ENCODE data around the gene HLA-DPA1.

Gene HLA-DPA1

DNA sequence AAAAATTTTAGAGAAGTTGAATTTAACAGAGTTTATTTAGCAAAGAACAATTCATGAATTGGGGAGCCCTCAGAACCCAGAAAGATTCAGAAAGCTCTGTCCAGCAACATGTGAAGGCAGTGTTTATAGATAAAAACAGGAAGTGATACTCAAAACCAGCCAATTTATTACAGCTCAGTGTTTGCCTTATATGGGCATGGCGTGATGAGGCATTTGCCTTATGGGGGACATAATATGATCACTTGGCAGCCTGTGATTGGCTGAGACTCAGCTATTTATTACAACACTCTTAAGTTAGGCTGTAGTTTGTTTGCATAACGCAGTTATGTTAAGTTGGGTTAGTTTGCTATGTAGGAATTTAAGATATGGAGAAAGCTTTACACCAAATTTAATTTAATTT is 11.5 kb downstream of the HLA-DPA1 start:
- no peak for DNase-seq

DNA sequence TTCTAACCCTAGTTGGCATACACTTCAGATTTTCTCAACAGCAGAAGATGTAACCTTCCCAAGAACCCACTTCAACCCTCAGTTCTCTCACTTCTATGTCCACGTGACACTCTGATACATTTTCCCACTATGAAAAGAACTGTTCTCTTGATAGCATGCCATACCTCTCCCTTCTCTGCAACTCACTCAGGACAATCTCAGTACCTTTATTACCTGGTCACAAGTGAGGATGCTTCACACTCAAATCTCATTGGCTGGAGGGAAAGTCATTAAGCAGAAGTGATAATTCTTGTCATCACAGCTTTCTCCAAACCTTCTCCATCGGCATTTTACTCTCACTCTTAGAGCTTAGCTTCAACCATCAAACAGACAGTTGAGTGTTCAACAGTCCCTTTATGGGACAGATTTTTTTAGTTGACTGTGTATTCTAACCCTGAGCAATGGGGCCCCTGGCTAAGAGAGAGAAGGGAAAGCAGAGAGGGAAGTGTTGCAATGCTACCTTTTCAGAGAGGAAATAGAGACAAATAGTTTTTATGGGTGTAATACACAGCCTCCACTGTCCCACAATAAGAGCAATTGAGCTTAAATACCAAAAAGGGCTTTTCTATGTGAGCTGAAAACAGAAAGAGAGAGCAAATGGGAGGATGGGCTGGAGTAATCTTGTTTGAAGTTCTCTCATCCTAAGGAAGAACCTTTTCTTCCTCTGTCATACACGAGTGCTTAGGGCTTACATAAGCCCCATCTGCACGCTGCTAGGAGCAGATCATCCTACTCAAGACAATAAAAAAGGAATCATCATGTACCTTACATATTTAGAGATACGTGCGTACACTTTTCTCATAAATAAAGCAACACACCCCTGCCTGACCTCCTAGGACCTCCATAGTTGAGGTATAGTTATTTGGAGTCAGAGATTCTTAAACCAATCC is 16.0 kb downstream of the HLA-DPA1 start:
- DNase-seq, result no peak

DNA sequence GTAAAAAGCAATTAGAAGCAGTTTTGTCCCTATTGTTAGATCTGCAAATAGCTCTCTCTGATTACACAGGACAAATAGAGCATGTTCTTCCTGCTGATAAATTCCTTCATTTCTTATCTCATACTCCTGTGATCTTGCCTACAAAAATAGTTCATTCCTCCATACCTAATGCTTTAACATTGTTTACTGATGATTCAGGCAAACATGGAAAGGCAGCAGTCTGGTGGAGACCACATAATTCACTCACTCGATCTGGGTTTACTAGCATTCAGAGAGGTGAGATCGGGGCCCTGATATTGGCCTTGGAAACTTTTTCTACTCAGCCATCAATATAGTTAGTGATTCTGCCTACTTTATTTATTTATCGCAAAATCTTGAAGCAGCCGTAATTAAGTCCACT is 20.2 kb downstream of the HLA-DPA1 start:
- DNase-seq, result no peak

DNA sequence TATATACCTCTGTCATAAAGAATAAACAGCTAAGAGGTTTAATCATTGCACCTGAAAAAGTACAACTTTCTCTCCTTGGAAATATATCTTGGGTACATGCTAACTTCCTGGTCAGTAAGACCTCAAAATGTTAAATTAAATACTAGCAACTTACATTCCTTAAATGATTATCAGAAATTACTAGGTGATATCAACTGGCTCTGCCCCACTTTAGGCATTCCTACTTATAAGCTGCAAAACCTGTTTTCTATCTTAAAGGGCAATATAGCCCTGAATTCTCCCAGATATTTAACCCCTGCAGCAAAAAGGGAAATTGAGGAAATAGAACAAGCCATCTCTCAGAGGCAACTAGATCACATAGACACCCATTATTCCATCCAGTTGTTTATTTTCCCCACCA is 20.8 kb downstream of the HLA-DPA1 start:
- no peak for DNase-seq

DNA sequence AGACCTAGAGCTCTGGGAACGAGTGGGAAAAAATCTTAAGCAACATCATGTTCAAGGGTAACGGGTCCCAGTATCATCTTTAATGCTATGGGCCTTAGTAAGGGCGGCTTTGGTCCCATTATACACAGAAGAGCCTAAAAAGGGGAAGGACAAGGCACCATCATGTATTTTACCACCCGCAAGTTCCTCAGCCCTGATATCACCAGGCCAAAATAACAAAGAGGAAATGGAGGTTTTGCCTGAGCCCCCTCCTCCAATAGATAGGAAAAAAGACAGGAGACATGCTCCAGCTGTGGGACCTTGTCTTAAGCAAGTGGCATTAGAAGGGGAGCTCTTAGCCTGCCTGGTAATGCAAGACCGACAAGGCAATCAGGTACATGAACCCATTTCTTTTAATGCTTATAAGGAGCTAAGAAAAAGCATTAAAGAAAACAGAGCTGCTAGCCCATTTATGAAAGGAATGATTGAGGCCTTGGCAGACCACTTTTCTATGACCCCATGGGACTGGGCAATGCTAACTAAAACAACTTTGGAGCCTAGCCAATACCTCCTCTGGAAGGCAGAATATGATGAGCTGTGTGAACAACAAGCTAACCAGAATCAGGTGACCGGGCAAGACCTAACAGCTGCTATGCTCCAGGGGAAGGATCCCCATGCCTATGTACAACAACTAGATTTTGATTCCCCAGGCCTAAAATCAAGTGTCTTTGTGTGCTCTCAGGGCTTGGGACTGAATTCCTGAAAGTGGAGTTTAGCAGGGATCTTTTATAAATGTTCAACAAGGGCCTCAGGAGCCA is 23.2 kb downstream of the HLA-DPA1 start:
- DNase-seq, result no peak

DNA sequence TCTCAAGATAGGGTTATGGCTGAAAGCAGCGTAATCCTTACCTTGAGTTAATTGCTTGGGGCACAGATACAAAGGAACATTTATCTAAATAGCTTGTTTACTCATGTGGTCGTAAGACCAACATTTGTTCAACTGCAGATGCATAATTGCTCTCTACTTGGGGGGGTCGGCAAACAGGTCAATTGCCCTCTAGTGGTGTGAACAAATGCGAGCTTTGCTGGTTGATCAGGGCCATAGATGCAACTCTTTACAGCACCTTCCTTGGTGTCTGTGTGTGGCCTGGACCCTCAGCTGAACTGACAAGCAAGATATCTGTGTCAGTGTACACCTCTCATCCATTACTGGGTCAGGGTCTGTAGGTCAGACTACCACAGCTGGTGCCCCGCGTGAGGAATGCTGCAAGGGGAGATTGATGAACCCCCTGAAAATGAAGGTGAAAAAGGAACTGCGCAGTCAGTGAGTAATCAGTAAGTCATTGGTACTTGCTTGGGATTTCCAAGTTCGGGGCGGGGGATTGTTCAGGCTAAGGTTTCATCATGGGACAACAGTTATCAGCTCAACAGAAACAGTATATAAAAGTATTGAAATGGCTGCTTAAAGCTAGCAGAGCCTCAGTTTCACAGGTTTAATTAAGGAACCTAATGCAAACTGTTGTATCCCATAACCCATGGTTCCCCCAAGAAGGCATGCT is 24.0 kb downstream of the HLA-DPA1 start:
- DNase-seq, result no peak

DNA sequence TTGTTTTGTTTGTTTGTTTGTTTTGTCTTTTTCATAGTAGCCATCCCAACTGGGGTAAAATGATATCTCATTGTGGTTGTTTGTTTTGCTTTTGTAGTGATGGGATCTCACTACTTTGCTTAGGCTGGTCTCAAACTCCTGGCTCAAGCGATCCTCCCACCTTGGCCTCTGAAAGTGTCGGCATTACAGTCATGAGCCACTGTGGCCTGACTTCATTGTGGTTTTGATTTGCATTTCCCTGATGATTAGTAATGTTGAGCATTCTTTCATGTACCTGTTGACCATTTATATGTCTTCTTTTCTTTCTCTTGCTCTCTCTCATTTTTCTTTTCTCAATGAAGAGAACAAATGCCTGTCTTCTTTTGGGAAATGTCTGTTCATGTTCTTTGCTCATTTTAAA is 33.3 kb downstream of the HLA-DPA1 start:
- no peak for DNase-seq

DNA sequence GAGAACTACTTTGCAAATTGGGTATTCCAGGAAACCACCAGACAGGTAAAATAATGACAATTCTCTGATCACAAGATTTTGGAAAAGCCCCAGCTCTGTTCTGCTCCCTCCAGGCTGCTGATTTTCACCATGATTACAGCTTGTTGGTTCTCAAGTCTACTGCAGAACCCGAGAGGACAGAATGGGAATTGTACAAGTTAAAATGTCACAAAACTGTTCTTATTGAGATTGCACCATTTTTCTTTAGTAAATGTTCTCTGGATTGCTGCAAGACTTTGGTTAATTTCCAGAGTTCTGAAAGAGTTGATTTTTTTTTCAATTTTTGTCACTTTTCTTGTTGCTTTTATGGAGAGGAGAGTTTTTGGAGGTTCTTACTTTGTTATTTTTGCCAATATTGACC is 36.9 kb downstream of the HLA-DPA1 start:
- no peak for DNase-seq

DNA sequence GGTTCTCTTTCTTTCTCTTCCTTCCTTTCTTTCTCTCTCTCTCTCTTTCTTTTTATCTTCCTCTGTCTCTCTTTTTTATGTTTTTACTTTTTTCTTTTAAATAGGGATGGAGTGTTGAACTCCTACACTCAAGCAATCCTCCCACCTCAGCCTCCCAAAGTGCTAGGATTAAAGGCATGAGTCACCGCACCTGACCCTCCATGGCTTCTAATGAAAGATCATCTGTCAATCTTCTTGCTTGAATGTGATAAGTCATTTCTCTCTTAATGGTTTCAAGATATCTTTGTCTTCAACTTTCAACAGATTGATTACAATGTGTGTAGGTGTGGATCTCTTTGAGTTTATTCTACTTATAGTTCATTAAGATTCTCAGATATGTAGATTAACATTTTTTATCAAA is 38.9 kb downstream of the HLA-DPA1 start:
- DNase-seq, result no peak

DNA sequence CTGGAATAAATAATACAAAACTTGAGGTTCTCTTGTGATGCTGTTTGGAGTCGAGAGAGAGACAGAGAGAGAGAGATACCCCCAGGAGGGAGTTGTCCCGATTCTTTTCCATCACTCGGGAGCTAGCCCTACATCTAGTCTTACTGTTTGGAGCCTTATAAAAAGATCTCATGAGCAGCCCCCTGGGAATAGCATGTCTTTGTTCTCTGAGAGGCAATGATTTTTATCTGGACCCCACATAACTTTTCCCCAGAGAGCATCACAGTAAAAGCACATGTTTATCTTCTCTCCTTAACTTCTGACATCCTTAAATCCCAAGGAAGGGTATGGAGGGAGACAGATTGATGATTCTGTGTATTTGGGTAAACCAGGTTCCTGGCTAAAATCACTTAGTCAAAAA is 43.2 kb downstream of the HLA-DPA1 start:
- DNase-seq, result no peak

DNA sequence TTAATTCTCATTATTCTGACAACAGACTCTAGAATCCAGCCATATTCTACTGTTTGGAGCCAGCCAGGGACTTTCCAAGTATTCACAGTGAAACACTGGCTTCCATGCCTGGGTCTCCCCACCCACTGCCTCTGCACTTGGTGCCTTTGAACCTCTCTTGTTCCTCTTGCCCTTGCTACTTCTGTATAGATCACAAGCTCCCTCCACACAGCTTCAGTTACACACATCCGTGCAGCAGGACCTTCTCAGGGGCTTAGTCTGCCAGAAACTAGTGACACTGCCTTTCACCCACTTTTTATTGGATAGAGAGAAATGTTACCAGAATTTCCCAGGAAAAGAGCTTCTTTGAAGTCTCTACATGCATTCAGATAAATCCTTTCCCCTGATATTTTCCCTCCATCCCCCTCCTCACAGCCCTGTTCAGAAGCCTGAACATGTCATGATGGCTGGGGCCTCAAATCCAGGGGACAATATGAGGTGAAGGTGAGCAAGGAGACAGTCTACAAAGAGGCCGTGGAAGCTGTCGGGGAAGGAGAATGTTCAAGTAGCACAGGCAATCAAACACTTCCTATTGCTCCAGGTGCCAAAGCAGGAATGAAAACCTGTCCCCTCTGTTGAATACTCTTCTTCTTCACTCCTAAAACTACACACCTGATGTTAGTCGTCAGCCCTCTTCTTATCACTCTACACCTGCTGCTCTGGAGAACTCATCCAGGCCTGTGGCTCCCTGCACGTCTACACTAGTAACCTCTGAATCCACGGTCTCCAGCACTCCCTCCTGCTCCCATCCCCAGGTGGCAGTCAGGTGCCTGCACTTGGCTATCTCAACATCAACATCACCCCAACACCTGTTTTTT is 43.9 kb downstream of the HLA-DPA1 start:
- DNase-seq, result no peak

DNA sequence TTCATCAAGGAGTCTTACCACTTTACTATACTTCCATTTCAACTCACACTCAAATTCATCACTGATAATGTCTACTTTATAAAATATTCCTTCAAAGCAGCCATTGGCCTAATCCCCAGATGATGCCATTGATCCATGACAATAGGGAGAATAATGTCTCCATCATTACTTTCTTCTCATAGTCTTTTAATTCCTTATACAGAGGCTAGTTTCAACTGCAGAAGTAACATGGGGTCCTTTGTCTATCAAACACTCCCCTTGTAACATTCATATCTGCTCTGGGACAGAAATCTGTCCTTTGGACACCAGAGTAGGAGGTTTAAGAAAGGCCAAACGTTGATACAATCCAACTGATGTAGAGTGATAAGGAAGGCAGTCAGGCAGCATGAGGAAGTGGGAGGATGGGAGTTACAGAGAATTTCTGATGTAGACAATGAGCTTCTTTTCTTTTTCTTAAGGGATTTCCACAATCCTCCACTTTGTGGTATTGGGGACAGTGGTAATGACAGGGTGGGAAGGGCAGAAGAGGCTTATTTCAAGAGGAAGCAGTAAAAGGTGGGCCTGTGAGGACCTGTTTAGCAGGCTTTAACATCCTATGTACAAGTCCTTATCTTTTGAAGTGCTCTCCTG is 45.1 kb downstream of the HLA-DPA1 start:
- no peak for DNase-seq

DNA sequence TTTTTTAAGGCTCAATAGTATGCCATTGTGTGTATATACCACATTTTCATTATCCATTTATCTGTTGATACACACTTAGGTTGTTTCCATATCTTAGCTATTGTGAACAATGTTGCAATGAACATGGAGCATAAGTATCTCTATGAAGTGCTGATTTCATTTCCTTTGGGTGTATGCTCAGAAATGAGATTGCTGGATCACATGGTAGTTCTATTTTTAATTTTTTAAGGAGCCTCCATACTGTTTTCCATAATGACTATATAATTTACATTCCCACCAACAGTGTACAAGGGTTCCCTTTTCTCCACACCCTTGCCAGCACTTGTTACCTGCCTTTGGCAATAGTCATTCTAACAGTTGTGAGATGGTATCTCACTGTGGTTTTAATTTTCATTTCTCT is 48.9 kb downstream of the HLA-DPA1 start:
- no peak for DNase-seq

DNA sequence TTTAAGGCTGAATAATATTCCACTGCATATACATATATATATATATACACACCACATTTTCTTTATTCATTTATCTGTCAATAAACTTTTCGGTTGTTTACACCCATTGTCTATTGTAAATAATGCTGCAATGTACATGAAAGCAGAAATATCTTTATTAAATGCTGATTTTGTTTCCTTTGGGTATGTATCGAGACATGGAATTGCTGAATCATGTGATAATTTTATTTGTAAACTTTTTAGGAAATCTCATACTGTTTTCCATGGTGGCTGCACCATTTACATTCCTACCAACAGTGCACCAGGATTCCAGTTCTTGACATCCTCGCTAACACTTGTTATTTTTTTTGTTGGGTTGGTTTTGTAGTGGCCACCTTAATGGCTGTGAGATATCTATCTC is 49.9 kb downstream of the HLA-DPA1 start:
- no peak for DNase-seq

DNA sequence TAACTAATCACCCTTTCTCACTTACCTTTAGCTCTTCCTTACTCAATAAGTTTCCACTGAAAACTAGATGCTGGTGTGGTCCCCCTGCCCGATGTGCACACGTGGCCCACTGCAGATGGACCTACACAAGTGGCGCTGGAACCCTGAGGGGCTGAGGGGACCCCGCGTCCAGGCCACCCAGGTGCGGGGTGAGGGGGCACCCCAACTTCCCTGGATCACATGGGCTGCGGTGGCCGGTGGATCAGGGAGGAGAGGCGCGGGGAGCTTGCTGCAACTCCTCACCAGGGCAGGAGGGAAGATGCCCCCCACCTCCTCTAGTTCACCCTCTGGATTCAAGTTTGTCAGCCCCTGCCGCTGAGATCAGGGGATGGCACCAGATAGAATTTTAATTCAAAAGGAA is 51.5 kb downstream of the HLA-DPA1 start:
- DNase-seq, result no peak

DNA sequence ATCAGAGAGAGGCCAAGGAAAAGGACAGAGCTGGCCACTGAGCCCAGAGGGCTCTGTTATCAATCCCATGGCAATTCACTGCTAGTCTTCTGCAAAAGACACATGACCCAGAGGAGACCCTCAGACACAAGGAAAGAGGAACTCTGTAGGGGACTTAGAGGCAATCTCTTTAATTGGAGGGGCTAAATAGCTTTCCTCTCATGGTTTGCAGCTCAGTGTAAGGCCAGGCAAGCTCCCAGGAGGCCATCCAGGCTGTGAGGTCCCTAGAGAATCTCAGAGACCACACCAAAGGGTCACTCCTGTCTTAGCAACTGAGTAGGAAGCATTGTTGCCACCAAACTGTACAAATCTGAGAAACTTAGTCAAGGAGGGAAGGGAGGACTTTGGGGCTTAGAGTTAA is 54.1 kb downstream of the HLA-DPA1 start:
- no peak for DNase-seq

DNA sequence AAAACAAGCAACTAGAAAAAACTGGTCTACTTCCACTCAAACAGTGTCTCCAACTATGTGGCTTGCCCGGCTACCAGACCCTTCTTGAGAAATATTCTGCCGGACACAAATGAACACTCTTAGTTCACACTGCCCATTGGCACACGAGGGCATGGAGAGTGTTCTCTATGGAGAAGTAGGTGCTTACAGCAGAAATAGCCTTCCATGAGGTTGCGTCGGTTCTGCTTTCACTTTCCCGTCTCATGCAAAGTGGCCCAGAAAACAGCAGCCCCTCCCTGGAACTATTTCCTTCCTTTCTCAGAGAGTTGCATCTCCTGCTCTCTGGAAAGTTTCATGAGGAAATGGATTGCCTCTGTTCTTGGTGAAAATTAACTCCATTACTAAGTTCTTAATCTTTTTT is 54.5 kb downstream of the HLA-DPA1 start:
- no peak for DNase-seq

DNA sequence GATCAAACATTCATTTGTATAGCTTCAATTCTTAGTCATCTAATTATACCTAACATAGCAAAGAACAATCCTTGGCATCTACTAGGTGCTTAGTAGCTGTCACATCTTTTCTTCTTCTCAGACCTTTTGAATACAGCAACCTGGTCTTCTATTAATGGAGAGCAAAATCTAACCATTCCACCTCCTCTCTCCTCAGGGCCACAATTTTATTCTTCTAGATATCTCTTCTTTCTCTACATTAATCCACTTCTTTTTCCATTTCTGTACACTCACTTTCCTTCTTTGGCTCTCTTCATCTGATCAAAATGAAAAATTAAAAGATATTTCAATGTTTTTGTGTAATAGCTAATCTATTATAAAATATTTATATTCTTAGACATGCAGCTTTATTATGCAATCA is 55.0 kb downstream of the HLA-DPA1 start:
- DNase-seq, result no peak

DNA sequence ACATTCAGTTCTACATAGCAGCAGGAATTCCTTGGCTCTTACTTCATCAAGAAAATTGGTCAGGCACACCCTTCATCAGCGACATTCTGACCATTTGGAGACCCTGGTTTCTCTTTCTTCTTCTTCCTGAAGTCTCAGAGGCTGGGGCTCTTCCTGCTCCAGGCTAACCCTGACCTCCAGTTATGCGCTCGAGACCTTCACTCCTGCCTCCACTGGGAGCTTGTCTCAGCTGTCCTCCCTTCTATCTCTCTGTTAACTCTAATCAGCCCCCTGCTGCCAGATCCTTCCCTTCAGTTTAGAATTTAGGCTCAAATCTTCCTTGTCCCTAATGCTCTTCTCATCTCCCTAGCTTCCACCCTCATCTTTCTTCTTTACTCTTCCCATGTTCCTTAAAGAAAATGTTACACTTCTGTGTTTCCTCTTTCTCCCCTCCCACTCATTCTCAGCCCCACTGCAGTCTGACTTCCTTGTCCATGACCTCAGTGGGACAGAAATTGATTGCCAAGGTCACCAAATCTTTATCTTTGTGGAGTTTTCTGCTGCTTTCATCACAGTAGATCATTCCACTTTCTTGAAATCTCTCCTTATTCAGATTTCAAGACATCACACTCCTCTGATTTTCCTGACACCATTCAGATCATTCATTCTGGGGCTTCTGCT is 55.6 kb downstream of the HLA-DPA1 start:
- DNase-seq, result no peak

DNA sequence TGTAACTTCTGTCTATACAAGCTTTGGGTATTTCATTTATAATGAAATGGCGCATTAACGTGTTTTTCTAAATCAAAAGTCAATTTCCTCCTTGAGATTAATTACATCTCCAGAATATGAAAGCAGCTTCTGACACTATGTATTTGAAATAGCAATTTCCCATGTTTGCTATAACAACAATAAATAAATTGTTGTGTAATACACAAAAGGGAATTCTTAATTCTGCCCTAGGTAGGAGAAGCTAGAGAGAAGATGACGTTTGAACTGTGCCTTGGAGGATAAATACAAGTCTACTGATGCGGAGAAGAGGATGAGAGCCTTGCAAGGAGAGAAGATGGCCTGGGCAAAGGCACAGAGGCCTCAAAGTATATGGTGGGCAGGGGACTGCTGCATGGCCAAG is 56.4 kb downstream of the HLA-DPA1 start:
- no peak for DNase-seq

DNA sequence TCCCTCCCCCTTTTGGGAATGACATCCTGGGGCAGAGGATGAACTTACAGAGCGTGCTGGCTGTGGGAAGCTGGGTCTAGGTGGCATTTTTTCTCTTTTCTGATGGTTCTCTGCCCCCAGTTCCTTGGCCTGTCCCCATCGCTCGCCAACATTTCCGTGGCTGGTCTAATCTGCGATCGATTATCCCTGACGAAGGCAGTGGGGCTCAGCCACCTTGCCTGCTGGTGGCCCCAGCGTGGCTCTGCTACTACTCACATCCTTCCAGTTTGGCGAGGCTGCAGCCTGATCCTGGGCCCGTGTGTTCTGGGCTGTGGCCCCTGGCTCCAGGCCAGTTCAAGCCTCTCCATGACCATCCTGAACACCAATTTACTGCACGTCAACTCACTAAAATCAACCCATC is 57.7 kb downstream of the HLA-DPA1 start:
- DNase-seq, result no peak

Data from NCI-H446 treated with DMSO at 0.1 percent for 48 hours (cell line).